CD14-positive monocyte (primary cell): ENCODE results near the gene SLC37A2. TPM values are rescaled to one million over a fixed set of nuclear protein-coding genes. Genes with fewer than 3 reads are reported as not detected.

Experiments used
- DNase-seq, 3 donors: peaks; one replicate each; pipeline ENCODE4 v3.0.0-alpha.2; 2011 to 2022
- H2AFZ ChIP-seq: 2 replicates; pipeline ENCODE4 v1.6.0; 2012; ENCODE audit warnings: mild to moderate bottlenecking, low read depth, low read length, inconsistent platforms; ENCODE audit not compliant: insufficient read depth, poor library complexity, severe bottlenecking
- H3K27ac ChIP-seq, 2 donors: 1 replicate in 1 of 2; 2 replicates in 1 of 2; pipeline ENCODE4 v1.5.1; 2012 to 2013; ENCODE audit warnings: low read length in 2 of 2, control low read depth in 1 of 2, inconsistent platforms in 1 of 2, low read depth in 1 of 2, mild to moderate bottlenecking in 1 of 2
- H3K27me3 ChIP-seq, 2 donors: one replicate each; pipeline versions ENCODE4 v1.6.0 to v1.6.1; 2011 to 2013; ENCODE audit warnings: low read length in 2 of 2; ENCODE audit not compliant: control insufficient read depth in 2 of 2, insufficient read depth in 2 of 2
- H3K36me3 ChIP-seq, 2 donors: replicated peaks in 1 of 2; 1 replicate in 1 of 2; 2 replicates in 1 of 2; pipeline versions ENCODE4 v1.5.1 to v1.6.1; 2012 to 2013; ENCODE audit warnings: low read length in 2 of 2, control low read depth in 1 of 2, inconsistent platforms in 1 of 2, mild to moderate bottlenecking in 1 of 2; ENCODE audit not compliant: insufficient read depth in 2 of 2, control insufficient read depth in 1 of 2
- H3K4me1 ChIP-seq, 2 donors: 1 replicate in 1 of 2; 2 replicates in 1 of 2; pipeline versions ENCODE4 v1.5.1 to v1.6.1; 2012 to 2013; ENCODE audit warnings: low read length in 2 of 2, control low read depth in 1 of 2, inconsistent platforms in 1 of 2, mild to moderate bottlenecking in 1 of 2, moderate library complexity in 1 of 2; ENCODE audit not compliant: insufficient read depth in 2 of 2, control insufficient read depth in 1 of 2
- H3K4me2 ChIP-seq: replicated peaks from 2 replicates; pipeline ENCODE3; 2012; ENCODE audit warnings: low read length, moderate library complexity, mild to moderate bottlenecking; ENCODE audit not compliant: poor library complexity, severe bottlenecking; ENCODE audit errors: extremely low read depth
- H3K4me3 ChIP-seq, 3 experiments: fragments of 200-600 bp in 1 of 3; sonication (generic) in 1 of 3; replicated peaks in 1 of 3; 1 replicate in 2 of 3; 2 replicates in 1 of 3; pipeline ENCODE4 v1.5.1; 2011 to 2013; ENCODE audit warnings: low read length in 3 of 3, mild to moderate bottlenecking in 3 of 3, control low read depth in 2 of 3, low read depth in 2 of 3, inconsistent platforms in 1 of 3, moderate library complexity in 1 of 3
- H3K79me2 ChIP-seq: 2 replicates; pipeline ENCODE4 v1.6.0; 2012; ENCODE audit warnings: mild to moderate bottlenecking, control low read depth, inconsistent platforms, low read length, moderate library complexity; ENCODE audit not compliant: insufficient read depth
- H3K9ac ChIP-seq: 2 replicates; pipeline ENCODE4 v1.6.0; 2017; ENCODE audit warnings: low read length, mild to moderate bottlenecking; ENCODE audit not compliant: insufficient read depth, poor library complexity, severe bottlenecking
- H3K9me3 ChIP-seq, 2 donors: replicated peaks in 1 of 2; 1 replicate in 1 of 2; 2 replicates in 1 of 2; pipeline versions ENCODE4 v1.5.1 to v1.6.1; 2012 to 2013; ENCODE audit warnings: low read length in 2 of 2, control low read depth in 1 of 2; ENCODE audit not compliant: control insufficient read depth in 1 of 2, insufficient read depth in 1 of 2
- H4K20me1 ChIP-seq: 2 replicates; pipeline ENCODE4 v1.6.0; 2012; ENCODE audit warnings: mild to moderate bottlenecking, low read length, control low read depth, moderate library complexity; ENCODE audit not compliant: insufficient read depth
- H3K27ac Mint-ChIP-seq, 7 donors: one replicate each; pipeline ENCODE4 v1.8.0; 2020; ENCODE audit warnings: mild to moderate bottlenecking in 7 of 7, mixed read lengths in 7 of 7, moderate library complexity in 6 of 7, inconsistent platforms in 2 of 7
- H3K27me3 Mint-ChIP-seq, 3 donors: one replicate each; pipeline ENCODE4 v1.8.0; 2021 to 2022; ENCODE audit warnings: low read depth in 3 of 3, mild to moderate bottlenecking in 3 of 3, mixed read lengths in 3 of 3, moderate library complexity in 3 of 3, inconsistent platforms in 1 of 3
- H3K36me3 Mint-ChIP-seq, 2 donors: one replicate each; pipeline ENCODE4 v1.8.0; 2020; ENCODE audit warnings: mixed read lengths in 2 of 2, inconsistent platforms in 1 of 2, mild to moderate bottlenecking in 1 of 2
- H3K4me1 Mint-ChIP-seq: one replicate; pipeline ENCODE4 v1.8.0; 2020; ENCODE audit warnings: mild to moderate bottlenecking, mixed read lengths
- H3K4me3 Mint-ChIP-seq, 2 donors: one replicate each; pipeline ENCODE4 v1.8.0; 2020; ENCODE audit warnings: mild to moderate bottlenecking in 2 of 2, mixed read lengths in 2 of 2, moderate library complexity in 1 of 2
- H3K9me3 Mint-ChIP-seq, 7 donors: one replicate each; pipeline ENCODE4 v1.8.0; 2020 to 2022; ENCODE audit warnings: mixed read lengths in 7 of 7, mild to moderate bottlenecking in 6 of 7, moderate library complexity in 6 of 7, inconsistent platforms in 2 of 7
- CTCF ChIP-seq: fragments of 200-600 bp; IDR thresholded peaks from one replicate; pipeline ENCODE4 v1.8.0; 2022; ENCODE audit warnings: antibody characterized with exemption, mild to moderate bottlenecking
- WGBS: methylation state at CpG from one replicate; pipeline ENCODE4 v1.1.5; 2013; ENCODE audit warnings: missing lambda C conversion rate; ENCODE audit not compliant: insufficient coverage; 5-methylcytosine and 5-hydroxymethylcytosine counted together
- intact Hi-C, 2 donors: fragments of 100-400 bp; cut with micrococcal nuclease; formaldehyde crosslinking; loops; one replicate each; pipeline versions ENCODE4 v1.15.0 to v1.15.1; 2023
- polyA plus RNA-seq, 3 donors: library from polyadenylated mRNA; depleted of rRNA in 1 of 3; unstranded in 2 of 3; stranded (reverse) in 1 of 3; fragments of 300-500 nt in 2 of 3; fragments of >200 nt in 1 of 3; fragmentation: Illumina TruSeq in 2 of 3; gene quantifications; 1 replicate in 2 of 3; 2 replicates in 1 of 3; pipeline ENCODE4 v1.2.3, GENCODE V29; 2012 to 2021

SLC37A2 gene
- polyA plus RNA-seq, 3 donors = 70.8 to 81.5 (median 78.9) TPM

- no peaks in the 10 kb centered on the region for H3K36me3 ChIP-seq
- Mint-ChIP-seq H3K4me3 (no peak overlapping the region), H3K27me3 (peaks cover 15 to 37% (median 20%) of the 10 kb centered on the region in 3 donors), H3K4me1 (peaks cover 3% of the 10 kb centered on the region), H3K27ac (no peak overlapping the region), H3K36me3 (no peaks in the 10 kb centered on the region), H3K9me3 (peaks cover 0 to 2% (median 0%) of the 10 kb centered on the region in 7 donors)
- intact Hi-C loops = no loop called here
- H3K9ac ChIP-seq = no peak overlapping the region
- H3K4me1 ChIP-seq = no peaks in the 10 kb centered on the region
- WGBS = 100% methylated on average over 1 of the region's 1 CpG
- no peaks in the 10 kb centered on the region for H3K79me2 ChIP-seq
- no peak overlapping the region for H3K4me2 ChIP-seq
- no peak overlapping the region for H3K4me3 ChIP-seq
- H2AFZ ChIP-seq = no peak overlapping the region
- peaks cover 10 to 12% of the 10 kb centered on the region in 2 donors for H3K27me3 ChIP-seq
- H4K20me1 ChIP-seq = no peaks in the 10 kb centered on the region
- no peaks in the 10 kb centered on the region for H3K9me3 ChIP-seq
- DNase-seq = no peak
- no peak overlapping the region for H3K27ac ChIP-seq
- TF ChIP-seq CTCF = no peak
Observed at GRCh38 chr11:125132071-125132470, 69.0 kb downstream of the SLC37A2 start.

GRCh38 chr11:125132596-125132995 is 69.5 kb downstream of the SLC37A2 start:
- Mint-ChIP-seq H3K27ac (no peak overlapping the region), H3K4me3 (peak overlapping the region in 1 of 2 donors; percentile 17), H3K27me3 (peaks cover 15 to 34% (median 17%) of the 10 kb centered on the region in 3 donors), H3K9me3 (peaks cover 0 to 2% (median 0%) of the 10 kb centered on the region in 7 donors), H3K36me3 (no peaks in the 10 kb centered on the region), H3K4me1 (peaks cover 3% of the 10 kb centered on the region)
- intact Hi-C loops = no loop called here
- Histone ChIP-seq H3K9ac (no peak overlapping the region), H3K79me2 (no peaks in the 10 kb centered on the region), H3K9me3 (no peaks in the 10 kb centered on the region), H3K4me3 (no peak overlapping the region), H4K20me1 (no peaks in the 10 kb centered on the region), H2AFZ (no peak overlapping the region), H3K4me1 (no peaks in the 10 kb centered on the region), H3K27me3 (peaks cover 7 to 12% of the 10 kb centered on the region in 2 donors), H3K27ac (no peak overlapping the region), H3K36me3 (no peaks in the 10 kb centered on the region), H3K4me2 (no peak overlapping the region)
- DNase-seq = no peak
- 80% methylated on average over 1 of the region's 7 CpGs for WGBS
- TF ChIP-seq CTCF = no peak
